ENCODE data around the gene HSPA6.
A peak's percentile ranks its signal among the peaks of the same experiment; 100 is the strongest.
"Not testable (repeated sequence)": the region's sequence is repeated elsewhere in the genome, so short reads cannot be mapped to it uniquely, and the experiment has no call there.

Gene HSPA6

GRCh38 chr1:161537068-161537669 lies 12.8 kb downstream of the HSPA6 start:
- not testable (repeated sequence) for DNase-seq

- not testable (repeated sequence) for DNase-seq
These were observed 14.7 kb downstream of the HSPA6 start for GRCh38 chr1:161538925-161539479.

GRCh38 chr1:161539731-161540569 lies 15.6 kb downstream of the HSPA6 start:
- peak; percentile 81 for DNase-seq

GRCh38 chr1:161540570-161540960 lies 16.2 kb downstream of the HSPA6 start:
- not testable (repeated sequence) for DNase-seq

GRCh38 chr1:161542091-161542559 lies 17.8 kb downstream of the HSPA6 start:
- DNase-seq, result not testable (repeated sequence)

GRCh38 chr1:161543125-161543524 lies 18.8 kb downstream of the HSPA6 start:
- not testable (repeated sequence) for DNase-seq

- not testable (repeated sequence) for DNase-seq
These were observed 20.8 kb downstream of the HSPA6 start for GRCh38 chr1:161545005-161545731.

GRCh38 chr1:161547995-161548741 lies 23.8 kb downstream of the HSPA6 start:
- not testable (repeated sequence) for DNase-seq

- not testable (repeated sequence) for DNase-seq
These were observed 24.5 kb downstream of the HSPA6 start for GRCh38 chr1:161548749-161549406.

GRCh38 chr1:161549652-161550051 lies 25.3 kb downstream of the HSPA6 start, which contains the start of gene FCGR3A:
TSS of gene FCGR3A (minus strand) at chr1:161549818. CDS start at chr1:161549736, 82 bp downstream.
- DNase-seq, result no peak

- DNase-seq, result not testable (repeated sequence)
These were observed 26.6 kb downstream of the HSPA6 start for GRCh38 chr1:161550942-161551341.

GRCh38 chr1:161553631-161554030 lies 29.3 kb downstream of the HSPA6 start:
- DNase-seq, result not testable (repeated sequence)

GRCh38 chr1:161554340-161554739 lies 30.0 kb downstream of the HSPA6 start:
- DNase-seq, result not testable (repeated sequence)

GRCh38 chr1:161554815-161555417 lies 30.6 kb downstream of the HSPA6 start:
- not testable (repeated sequence) for DNase-seq

- not testable (repeated sequence) for DNase-seq
These were observed 31.8 kb downstream of the HSPA6 start for GRCh38 chr1:161556143-161556542.

- DNase-seq, result not testable (repeated sequence)
These were observed 32.6 kb downstream of the HSPA6 start for GRCh38 chr1:161556990-161557389.

- DNase-seq, result not testable (repeated sequence)
These were observed 33.4 kb downstream of the HSPA6 start for GRCh38 chr1:161557506-161558450.

- DNase-seq, result not testable (repeated sequence)
These were observed 36.8 kb downstream of the HSPA6 start for GRCh38 chr1:161560960-161561715.

- not testable (repeated sequence) for DNase-seq
These were observed 38.1 kb downstream of the HSPA6 start for GRCh38 chr1:161562441-161562840.
